Prostate gland (tissue), 2 donors: ENCODE results near the gene FKBP7.

ENCODE experiments used
- CTCF ChIP-seq, 4 experiments: fragments of 200-600 bp in 2 of 4; fragments of 450-650 bp in 2 of 4; sonication (generic) in 2 of 4; IDR thresholded peaks; 1 replicate in 3 of 4; 2 replicates in 1 of 4; pipeline ENCODE4 v1.5.1; 2016 to 2019; ENCODE audit warnings: antibody characterized with exemption in 4 of 4, mild to moderate bottlenecking in 2 of 4, moderate library complexity in 2 of 4
- POLR2A ChIP-seq: fragments of 450-650 bp; IDR thresholded peaks from one replicate; pipeline ENCODE4 v1.6.1; 2016; ENCODE audit warnings: antibody characterized with exemption, mild to moderate bottlenecking

DNA sequence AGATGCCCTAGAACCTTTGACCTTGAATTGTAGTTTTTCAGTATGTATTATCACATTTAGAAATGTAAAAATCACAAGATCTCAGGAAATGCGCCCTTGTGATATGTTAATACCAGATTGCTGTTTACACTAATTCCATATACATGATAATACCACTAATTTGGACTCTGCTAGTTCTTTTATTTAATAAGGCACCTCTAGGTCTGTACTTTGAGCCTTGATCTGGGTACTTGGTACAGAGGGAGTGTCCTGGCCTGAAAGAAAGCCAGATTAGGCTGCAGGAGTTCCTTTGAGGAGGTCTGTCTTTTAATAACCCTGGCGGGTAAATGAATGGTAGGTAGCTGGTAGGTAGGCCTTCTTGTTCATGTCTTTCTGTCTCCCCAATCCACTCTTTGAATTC is 28.1 kb upstream of the FKBP7 start:
- TF ChIP-seq CTCF (IDR thresholded peaks at IDR 0.05) (no peak), POLR2A (no peak)
